ENCODE data around the gene FGA. TPM values are rescaled to one million over a fixed set of nuclear protein-coding genes. Genes with fewer than 3 reads are reported as not detected.

FGA gene
- polyA plus RNA-seq, 2 of the 4 experiments (the other 2 are of a cell fraction), result 10.2 to 130 TPM

GRCh38 chr4:154622598-154622997, 32.1 kb upstream of the FGA start:
- Histone ChIP-seq H3K9me3 (no peaks in the 10 kb centered on the region), H3K4me3 (no peak overlapping the region), H3K27ac (peak overlapping the region in 1 of 2 experiments; percentile 37; a peak in 1 of 6 replicates), H3K4me2 (0 out of 3 replicates have a peak overlapping the region, but pooled peaks have one; percentile 9), H3K4me1 (peaks cover 29% of the 10 kb centered on the region)
- FAIRE-seq (no peak), ATAC-seq (peak; percentile 54 to 71; a peak in 3 of 6 replicates), DNase-seq (ENCODE audit: low read depth in 1 of 2, low spot score in 1 of 2) (peak; percentile 42 to 63)
- ChIA-PET CTCF (interaction anchor here (0.7 to 12.2 kb wide), 13 partner anchors 10 to 98 kb away, joined by 3 to 214 read pairs (median 4); partner anchors contain the start of genes FGB, FGG and PLRG1), POLR2A (interaction anchor here (0.7 kb wide), 1 partner anchor 11 kb away, joined by 6 read pairs; no protein-coding TSS in a partner anchor)
- TF ChIP-seq CBX2 (IDR thresholded peaks at IDR 0.05; ENCODE audit: borderline replicate concordance, low read depth) (no peak), RCOR1 (IDR thresholded peaks at IDR 0.05; ENCODE audit: low read depth, low read length) (no peak), EP300 (IDR thresholded peaks at IDR 0.05) (no peak), CTCF (IDR thresholded peaks at IDR 0.05) (peak; percentile 80), CEBPB (IDR thresholded peaks at IDR 0.05) (no peak), HOXB5 (CRISPR knock-in tag; IDR thresholded peaks at IDR 0.05) (no peak), POLR2AphosphoS2 (conservative IDR thresholded peaks at IDR 0.05; ENCODE audit: low read length) (no peak), RAD21 (conservative IDR thresholded peaks at IDR 0.05 in 1 of 2, IDR thresholded peaks at IDR 0.05 in 1 of 2) (peak; percentile 86 to 91), JUNB (IDR thresholded peaks at IDR 0.05) (no peak), ZC3H11A (IDR thresholded peaks at IDR 0.05) (no peak), E2F6 (IDR thresholded peaks at IDR 0.05; ENCODE audit: borderline replicate concordance, low read depth) (no peak), SMC3 (IDR thresholded peaks at IDR 0.05) (peak; percentile 90), PHF8 (IDR thresholded peaks at IDR 0.05; ENCODE audit: borderline replicate concordance, low read depth) (no peak), KDM1A (IDR thresholded peaks at IDR 0.05; ENCODE audit: low read depth) (no peak), ZNF302 (CRISPR knock-in tag; IDR thresholded peaks at IDR 0.05) (no peak), BCL3 (IDR thresholded peaks at IDR 0.05) (no peak), USF2 (IDR thresholded peaks at IDR 0.05) (no peak), HOXB13 (CRISPR knock-in tag; IDR thresholded peaks at IDR 0.05; ENCODE audit: low read depth) (no peak)
- TF ChIP-seq, protein P1, sequence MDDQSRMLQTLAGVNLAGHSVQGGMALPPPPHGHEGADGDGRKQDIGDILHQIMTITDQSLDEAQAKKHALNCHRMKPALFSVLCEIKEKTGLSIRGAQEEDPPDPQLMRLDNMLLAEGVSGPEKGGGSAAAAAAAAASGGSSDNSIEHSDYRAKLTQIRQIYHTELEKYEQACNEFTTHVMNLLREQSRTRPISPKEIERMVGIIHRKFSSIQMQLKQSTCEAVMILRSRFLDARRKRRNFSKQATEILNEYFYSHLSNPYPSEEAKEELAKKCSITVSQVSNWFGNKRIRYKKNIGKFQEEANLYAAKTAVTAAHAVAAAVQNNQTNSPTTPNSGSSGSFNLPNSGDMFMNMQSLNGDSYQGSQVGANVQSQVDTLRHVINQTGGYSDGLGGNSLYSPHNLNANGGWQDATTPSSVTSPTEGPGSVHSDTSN (IDR thresholded peaks at IDR 0.05), result no peak

DNA sequence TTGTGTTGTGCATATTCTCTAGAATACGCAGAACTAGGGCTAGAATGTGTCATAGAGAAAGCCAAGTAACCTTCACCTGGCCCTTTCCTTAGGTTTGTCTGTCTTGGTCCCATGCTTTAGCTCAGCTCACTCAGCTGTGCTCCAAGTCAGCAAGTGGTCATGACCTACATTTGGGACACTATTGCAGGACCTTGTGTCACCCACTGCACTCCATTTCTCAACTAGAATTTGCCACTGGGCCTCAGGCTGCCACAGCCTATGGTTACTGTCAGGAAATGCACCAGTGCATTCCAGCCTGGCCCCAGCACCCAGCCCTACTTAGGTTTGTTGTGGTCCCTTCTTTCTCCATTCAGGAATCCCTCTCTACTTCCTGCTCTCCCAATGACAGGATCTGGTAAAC, 29.6 kb upstream of the FGA start:
- Histone ChIP-seq H3K4me1 (peaks cover 37% of the 10 kb centered on the region), H3K27ac (no peak overlapping the region; a peak in 1 of 6 replicates), H3K4me3 (no peak overlapping the region), H3K4me2 (no peak overlapping the region), H3K9me3 (no peaks in the 10 kb centered on the region)
- whole genome bisulfite sequencing (ENCODE audit: missing lambda C conversion rate), result 0% methylated on average over 1 of the region's 1 CpG
- ChIA-PET CTCF (interaction anchor here (0.6 to 12.2 kb wide), 8 partner anchors 13 to 1551 kb away, joined by 3 to 214 read pairs (median 4); partner anchors contain the start of genes FGB and PLRG1), POLR2A (no interaction called here)
- ATAC-seq, result no peak
- no peak for DNase-seq (ENCODE audit: low read depth in 1 of 2, low spot score in 1 of 2)
- no peak for FAIRE-seq
- TF ChIP-seq HOXB13 (CRISPR knock-in tag; IDR thresholded peaks at IDR 0.05; ENCODE audit: low read depth) (no peak), CEBPB (IDR thresholded peaks at IDR 0.05) (no peak), ESRRA (IDR thresholded peaks at IDR 0.05; ENCODE audit: borderline replicate concordance, low read length) (no peak), KDM1A (IDR thresholded peaks at IDR 0.05; ENCODE audit: low read depth) (no peak), ZSCAN20 (CRISPR knock-in tag; IDR thresholded peaks at IDR 0.05) (no peak), JUNB (IDR thresholded peaks at IDR 0.05) (no peak), RNF2 (IDR thresholded peaks at IDR 0.05; ENCODE audit: borderline replicate concordance, low read depth) (no peak), ZNF302 (CRISPR knock-in tag; IDR thresholded peaks at IDR 0.05) (no peak), POLR2A (IDR thresholded peaks at IDR 0.05; ENCODE audit: low read length) (no peak), HDAC2 (IDR thresholded peaks at IDR 0.05) (no peak)
- TF ChIP-seq, protein P2, sequence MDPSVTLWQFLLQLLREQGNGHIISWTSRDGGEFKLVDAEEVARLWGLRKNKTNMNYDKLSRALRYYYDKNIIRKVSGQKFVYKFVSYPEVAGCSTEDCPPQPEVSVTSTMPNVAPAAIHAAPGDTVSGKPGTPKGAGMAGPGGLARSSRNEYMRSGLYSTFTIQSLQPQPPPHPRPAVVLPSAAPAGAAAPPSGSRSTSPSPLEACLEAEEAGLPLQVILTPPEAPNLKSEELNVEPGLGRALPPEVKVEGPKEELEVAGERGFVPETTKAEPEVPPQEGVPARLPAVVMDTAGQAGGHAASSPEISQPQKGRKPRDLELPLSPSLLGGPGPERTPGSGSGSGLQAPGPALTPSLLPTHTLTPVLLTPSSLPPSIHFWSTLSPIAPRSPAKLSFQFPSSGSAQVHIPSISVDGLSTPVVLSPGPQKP (IDR thresholded peaks at IDR 0.05; ENCODE audit: low read depth, low read length), result no peak
